ENCODE measurements around the gene NAPG.

DNA sequence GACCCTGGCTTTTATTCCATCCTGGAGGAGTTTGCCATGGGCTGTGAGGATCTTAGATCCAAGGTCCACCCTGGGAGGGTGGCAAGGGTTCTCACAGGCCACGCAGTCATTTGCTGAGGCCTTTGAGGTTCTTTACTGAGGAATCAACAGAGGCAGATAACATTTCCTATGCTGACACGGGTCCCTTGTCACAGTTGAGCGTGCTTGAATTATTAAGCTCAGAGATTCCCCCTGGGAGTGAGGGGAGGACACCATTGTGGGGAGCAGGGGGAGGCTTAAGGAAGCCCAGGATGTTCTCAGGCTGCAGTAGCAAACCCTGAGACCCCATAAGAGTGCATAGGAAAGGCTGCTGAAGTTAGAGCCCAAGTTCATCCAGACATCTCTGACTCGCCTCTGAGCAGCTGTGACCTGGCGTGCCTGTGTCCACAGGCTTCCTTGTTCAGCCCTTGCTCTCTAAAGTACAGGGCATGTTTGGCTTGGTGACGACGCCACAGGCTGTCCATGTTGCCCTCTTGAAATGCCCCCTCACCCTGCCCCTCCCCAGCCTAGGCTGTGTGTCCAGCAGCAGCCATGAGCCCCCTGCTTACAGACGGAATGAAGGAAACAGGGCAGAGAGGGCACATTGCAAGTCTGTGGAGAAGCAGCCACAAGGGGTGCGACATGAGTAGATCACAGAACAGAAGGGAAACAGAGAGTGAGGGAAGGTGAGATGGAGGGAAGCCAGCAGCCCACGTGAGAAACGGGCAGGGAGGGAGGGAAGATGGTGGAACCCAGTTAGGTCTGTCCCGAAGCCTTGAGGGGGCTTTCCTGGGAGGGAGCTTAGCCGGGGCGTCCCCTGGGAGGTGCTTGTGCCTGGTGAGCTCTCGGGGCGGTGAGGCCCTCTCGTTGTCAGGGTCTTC, 34.0 kb downstream of the NAPG start:
- no peak for TF ChIP-seq CTCF (IDR thresholded peaks at IDR 0.05; ENCODE audit: insufficient read depth, low read depth, low read length)
- TF ChIP-seq EZH2 (IDR thresholded peaks at IDR 0.05; ENCODE audit: insufficient read depth, low read length), result no peak

Data from astrocyte (in vitro differentiated cells and primary cell).